GM04503 (cell line): ENCODE measurements around the gene TTLL1.
"Not testable (repeated sequence)": the region's sequence is repeated elsewhere in the genome, so short reads cannot be mapped to it uniquely, and the experiment has no call there.

Experiments
- DNase-seq: peaks from one replicate; pipeline ENCODE4 v3.0.0-alpha.2; 2012; ENCODE audit warnings: low read depth

The TTLL1 gene

DNA sequence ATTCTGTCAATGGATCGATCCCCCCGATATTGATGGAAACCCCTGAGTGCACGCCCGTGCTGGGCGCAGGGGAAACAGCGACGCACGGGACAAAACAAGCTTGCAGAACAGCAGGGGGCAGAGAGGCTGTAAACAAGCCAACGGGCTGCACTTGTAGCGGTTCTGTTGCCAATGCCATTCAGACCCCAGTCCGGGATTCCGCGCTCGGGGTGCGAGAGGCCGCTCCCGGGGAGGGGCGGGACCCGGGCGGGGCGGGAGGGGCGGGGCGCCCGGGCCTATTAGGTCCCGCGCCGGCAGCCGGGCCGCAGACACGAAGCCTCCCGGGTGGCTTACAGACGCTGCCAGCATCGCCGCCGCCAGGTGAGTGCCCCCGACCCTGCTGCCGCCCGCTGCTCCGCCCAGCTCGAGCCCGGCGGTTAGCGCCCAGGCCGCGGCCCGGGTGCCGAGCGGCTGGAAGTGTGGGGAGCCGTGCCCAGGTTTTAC is 21.3 kb upstream of the TTLL1 start, which contains the start of gene BIK:
BIK (plus strand) TSS at position 307 of the 483 bp plus-strand sequence. CDS start 13,273 bp downstream, outside the sequence.
- no peak for DNase-seq

DNA sequence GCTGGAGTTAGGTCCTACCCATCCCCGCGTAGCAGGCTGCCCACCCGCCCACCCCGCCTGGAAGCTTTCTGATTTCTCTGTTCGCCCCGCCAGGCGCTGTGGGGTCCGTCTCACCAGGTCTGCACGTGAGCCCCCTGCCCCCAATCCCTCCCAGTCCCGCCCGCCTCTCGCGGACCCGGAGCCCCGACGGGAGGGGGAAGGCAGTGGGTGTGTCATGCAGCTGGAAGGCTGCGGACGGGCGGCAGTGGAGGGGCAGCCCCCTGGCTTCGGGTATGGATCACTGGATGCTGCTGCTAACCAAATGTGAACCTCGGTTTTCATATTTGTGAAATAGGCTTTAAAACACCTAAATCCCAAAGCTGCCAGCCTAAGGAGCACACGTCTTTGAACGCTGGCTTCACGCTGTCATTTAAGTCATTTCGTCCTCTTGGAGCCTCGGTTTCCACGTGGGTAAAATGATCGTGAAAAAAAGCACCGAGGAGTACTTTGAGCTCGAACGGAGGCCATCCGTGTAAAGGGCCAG is 20.8 kb upstream of the TTLL1 start:
- DNase-seq, result no peak

GRCh38 chr22:43109511-43109910 is 20.3 kb upstream of the TTLL1 start:
- no peak for DNase-seq

GRCh38 chr22:43106302-43106701 is 17.1 kb upstream of the TTLL1 start:
- DNase-seq, result no peak

DNA sequence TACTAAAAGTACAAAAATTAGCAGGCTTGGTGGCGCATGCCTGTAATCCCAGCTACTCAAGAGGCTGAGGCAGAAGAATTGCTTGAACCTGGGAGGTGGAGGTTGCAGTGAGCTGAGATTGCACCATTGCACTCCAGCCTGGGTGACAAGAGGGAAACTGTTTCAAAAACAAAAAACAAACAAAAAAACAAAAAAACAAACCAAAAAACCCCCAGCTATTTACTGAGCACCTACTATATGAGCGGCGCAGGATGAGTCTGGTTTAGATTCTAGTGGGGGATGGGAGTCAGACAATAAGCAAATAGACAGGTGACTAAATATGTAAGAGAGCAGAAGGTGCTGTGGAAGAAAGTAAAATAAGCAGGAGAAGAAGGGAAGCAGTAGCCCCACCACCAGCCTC is 15.8 kb upstream of the TTLL1 start:
- not testable (repeated sequence) for DNase-seq

DNA sequence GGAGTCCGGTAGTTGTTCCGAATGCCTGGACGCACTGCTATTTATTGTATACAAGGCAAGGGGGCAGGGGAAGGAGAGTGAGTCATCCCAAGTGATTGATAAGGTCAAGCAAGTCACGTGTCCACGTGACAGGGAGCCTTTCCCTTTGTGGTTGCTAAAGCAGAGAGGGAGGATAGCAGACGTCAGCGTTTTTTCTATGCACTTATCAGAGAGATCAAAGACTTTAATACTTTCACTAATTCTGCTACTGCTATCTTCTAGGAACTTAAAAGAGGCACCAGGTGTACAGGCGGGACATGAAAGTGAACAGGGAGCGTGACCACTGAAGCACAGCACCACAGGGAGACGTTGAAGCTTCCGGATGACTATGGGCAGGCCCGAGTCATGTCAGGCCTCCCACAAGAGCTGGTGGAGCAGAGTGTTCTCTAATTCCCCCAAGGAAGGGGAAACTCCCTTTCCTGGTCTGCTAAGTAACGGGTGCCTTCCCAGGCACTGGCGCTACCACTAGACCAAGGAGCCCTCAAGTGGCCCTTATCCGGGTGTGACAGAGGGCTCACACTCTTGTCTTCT is 14.9 kb upstream of the TTLL1 start:
- not testable (repeated sequence) for DNase-seq

- DNase-seq, result no peak
Measured at GRCh38 chr22:43101306-43101705, 12.1 kb upstream of the TTLL1 start.

DNA sequence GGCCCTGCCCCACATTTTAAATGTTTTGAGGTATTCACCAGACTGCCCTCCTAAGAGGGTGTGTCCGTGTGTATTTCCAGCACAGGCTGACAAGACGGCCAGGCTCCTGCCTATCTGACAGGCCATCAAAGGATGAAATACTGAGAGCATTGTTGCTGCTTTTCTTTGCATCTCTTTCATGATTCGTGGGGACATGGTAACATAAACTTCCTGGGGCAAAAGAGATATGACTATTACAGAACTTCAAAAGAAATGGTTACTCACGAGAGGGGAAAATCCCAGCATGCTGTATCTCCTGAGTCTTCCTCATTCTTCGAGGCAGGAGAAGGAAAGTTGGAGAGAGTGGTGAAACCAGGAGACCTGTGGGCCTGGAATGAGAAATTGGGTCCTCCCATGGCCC is 11.0 kb upstream of the TTLL1 start:
- no peak for DNase-seq

GRCh38 chr22:43099095-43099494 is 9.9 kb upstream of the TTLL1 start:
- no peak for DNase-seq

DNA sequence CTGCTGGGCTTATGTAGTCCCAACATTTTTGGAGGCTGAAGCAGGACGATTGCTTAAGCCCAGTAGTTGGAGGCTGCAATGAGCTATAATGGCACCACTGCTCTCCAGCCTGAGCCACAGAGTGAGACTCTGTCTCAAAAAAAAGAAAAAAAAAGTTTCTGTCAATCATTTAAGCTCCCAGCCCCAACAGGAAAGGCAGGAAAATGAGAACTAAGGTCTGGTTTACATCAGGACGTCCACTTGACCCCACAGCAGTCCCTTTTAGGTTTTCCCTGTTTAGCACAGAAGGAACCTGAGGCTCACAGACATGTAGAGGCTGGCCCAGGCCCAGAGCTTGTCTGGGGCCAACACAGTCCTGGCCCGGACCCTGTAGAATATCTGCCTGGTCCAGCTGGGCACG is 9.2 kb upstream of the TTLL1 start:
- DNase-seq, result no peak

GRCh38 chr22:43096420-43096819 is 7.2 kb upstream of the TTLL1 start:
- DNase-seq, result no peak

DNA sequence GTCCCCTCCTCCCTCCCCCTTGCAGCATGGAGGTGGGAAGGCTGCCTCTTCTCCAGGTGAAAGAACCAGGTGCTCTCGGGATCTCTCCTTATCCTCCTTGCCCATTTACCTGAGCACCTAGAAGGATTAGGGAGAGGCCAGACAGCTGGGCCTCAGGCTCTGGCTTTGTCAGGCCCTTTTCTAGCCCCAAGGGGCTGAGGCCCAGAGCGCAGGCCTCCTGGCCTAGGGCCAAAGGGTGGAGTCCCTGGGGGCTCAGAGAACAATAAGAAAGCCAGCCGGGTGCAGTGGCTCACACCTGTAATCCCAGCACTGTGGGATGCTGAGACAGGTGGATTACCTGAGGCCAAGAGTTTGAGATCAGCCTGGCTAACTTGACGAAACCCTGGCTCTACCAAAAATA is 5.4 kb upstream of the TTLL1 start:
- no peak for DNase-seq

GRCh38 chr22:43094085-43094484 is 4.9 kb upstream of the TTLL1 start:
- DNase-seq, result no peak

GRCh38 chr22:43092085-43092484 is 2.9 kb upstream of the TTLL1 start:
- DNase-seq, result no peak

- peak; percentile 72 for DNase-seq
Measured at GRCh38 chr22:43090130-43090789, 1.1 kb upstream of the TTLL1 start.

DNA sequence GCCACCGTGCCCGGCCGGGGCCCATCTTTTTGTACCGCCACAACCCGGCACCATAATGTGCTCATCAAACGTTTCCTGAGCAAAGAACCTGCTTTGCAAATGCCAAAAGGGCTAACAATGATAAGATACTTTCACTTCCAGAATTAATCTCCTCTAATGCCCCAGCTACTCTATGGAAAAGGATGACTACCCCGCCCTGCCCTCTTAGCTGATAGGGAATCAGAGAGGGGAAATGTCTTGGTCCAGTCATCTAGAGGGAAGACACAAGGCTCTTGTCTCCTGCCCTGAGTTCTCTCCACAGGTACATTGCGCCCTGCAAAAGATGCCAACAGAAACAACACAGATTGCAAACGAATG is 586 bp downstream of the TTLL1 start:
- DNase-seq, result no peak

GRCh38 chr22:43085658-43086606 is 3.3 kb downstream of the TTLL1 start:
- no peak for DNase-seq

DNA sequence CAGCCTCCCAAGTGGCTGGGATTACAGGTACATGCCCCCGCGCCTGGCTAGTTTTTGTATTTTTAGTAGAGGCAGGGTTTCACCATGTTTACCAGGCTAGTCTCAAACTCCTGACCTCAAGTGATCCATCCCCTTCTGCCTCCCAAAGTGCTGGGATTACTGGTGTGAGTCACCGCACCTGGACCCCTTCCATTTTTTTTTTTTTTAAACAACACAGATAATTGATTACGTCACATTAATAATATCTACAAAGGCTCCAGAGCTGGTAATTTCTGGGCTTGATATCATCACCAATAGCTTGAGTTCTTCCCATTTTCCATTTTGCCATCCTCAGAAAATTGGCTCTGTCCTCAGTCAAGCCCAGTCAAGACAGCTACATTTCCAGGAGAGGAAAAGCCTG is 7.2 kb downstream of the TTLL1 start:
- no peak for DNase-seq

DNA sequence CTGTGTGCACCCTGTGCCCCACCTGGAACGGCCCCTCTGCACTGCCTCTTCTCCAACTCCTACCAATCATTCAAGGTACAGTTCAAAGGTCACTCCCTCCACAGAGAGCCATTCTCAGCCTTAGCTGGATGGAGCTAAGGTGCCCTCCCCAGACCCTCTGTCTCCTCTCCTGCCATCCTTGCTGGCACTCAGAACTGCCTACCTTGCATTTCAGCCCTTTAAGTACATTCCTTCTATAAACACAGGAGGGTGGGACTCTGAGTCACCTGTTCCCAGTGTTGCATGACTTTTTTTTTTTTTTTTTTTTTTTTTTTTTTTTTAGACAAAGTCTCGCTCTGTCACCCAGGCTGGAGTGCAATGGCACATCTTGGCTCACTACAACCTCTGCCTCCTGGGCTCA is 8.6 kb downstream of the TTLL1 start:
- DNase-seq, result no peak

- DNase-seq, result no peak
Measured at GRCh38 chr22:43079742-43080141, 9.4 kb downstream of the TTLL1 start.

DNA sequence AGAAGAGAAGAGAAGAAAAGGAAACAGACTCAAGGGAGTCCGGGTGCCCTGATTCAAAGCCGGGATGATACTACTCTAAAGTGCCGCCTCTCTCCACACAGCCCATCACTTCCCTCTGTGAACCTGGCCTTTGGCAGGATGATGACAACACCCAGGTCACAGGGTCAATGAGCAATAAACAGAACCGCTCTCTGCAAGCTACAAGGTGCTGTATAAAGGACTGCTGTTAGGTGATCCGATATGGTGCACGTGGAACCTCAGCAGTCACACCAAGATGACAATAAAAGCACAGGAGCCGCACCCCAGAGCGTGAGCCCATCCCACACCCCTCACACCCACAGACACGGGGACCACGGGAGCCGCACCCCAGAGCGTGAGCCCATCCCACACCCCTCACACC is 10.7 kb downstream of the TTLL1 start:
- DNase-seq, result no peak

DNA sequence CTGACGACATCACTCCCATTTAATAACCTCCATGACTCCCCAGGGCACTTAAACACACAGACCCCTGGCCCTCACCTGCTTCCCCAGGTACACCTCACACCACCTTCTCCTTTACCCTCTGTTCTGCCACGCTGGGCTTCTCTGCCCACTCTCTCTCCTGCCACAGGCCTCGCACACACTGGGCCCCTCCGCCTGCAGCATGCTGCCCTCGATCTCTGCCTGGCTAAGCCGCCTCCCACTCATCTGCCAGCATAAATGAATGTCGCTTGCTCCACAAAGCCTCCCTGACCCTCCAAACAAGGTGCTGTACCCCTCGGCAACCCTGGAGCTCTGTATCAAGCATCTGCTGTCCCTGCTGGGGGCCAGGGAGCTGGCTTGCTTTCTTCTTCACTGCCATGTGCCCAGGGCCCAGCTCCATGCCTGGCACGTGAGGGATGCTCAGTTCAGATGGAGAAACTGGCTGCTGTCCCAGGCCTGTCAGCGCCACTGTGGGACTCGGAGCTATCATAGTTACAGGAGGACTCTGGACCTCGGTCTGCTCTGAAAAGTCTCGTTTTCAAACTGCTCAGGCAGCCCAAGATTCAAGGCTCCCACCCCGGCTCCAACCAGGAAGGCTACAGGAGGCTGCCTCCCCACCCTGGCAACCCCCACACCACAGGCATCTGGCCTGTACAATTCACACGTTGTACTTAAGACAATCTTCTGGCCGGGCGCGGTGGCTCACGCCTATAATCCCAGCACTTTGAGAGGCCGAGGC is 11.9 kb downstream of the TTLL1 start:
- no peak for DNase-seq
